Right lobe of liver (tissue), 4 donors: ENCODE measurements around the gene DNAJC16.

ENCODE experiments used
- CTCF ChIP-seq, 4 donors: fragments of 200-600 bp in 3 of 4; fragments of 450-650 bp in 1 of 4; IDR thresholded peaks; one replicate each; pipeline versions ENCODE4 v1.5.1 to v1.8.0; 2016 to 2022; ENCODE audit warnings: antibody characterized with exemption in 4 of 4, mild to moderate bottlenecking in 2 of 4
- POLR2A ChIP-seq: fragments of 450-650 bp; IDR thresholded peaks from one replicate; pipeline ENCODE4 v1.6.1; 2017; ENCODE audit warnings: antibody characterized with exemption, mild to moderate bottlenecking
- donor health status: DM: no; HTN: no; CAD: no.
- donor health status: DM: no; HTN: no; CAD: no.
- donor health status: DM: no; HTN: yes; CAD: no.

GRCh38 chr1:15531003-15531402 lies 4.4 kb downstream of the DNAJC16 start:
- TF ChIP-seq POLR2A = no peak
- TF ChIP-seq CTCF (IDR thresholded peaks at IDR 0.05) = no peak
